Measurements from ENCODE around the gene SEMA3B.

SEMA3B gene

GRCh38 chr3:50324351-50325112 is 55.6 kb downstream of the SEMA3B start:
- H3K36me3 Mint-ChIP-seq, result no peaks in the 10 kb centered on the region
- no peaks in the 10 kb centered on the region for H3K27me3 Mint-ChIP-seq
- no peaks in the 10 kb centered on the region for H3K9me3 Mint-ChIP-seq (ENCODE audit: low read depth)
- peaks cover 33% of the 10 kb centered on the region for H3K4me1 Mint-ChIP-seq (ENCODE audit: low read depth)
- H3K27ac Mint-ChIP-seq, result peak overlapping the region; percentile 37
- H3K4me3 Mint-ChIP-seq, result peak overlapping the region; percentile 28

DNA sequence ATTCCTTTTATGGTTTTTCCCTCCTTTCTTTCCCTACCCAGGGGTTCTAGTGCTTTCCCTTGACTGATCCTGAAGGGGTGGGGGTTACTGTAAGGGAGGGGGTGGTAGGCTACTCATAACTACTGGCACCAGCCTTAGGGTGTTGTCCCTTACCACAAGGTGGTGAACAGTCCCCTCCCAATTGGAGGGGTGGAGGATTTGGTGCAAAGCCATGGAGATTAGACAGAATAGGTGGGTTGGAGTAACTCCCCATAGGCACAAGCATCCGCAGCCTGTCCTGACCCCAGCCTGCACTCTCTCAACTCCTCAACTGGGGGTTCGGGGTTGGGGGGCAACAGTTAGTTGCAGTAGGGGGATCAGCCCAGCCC is 56.1 kb downstream of the SEMA3B start:
- H3K4me1 Mint-ChIP-seq (ENCODE audit: low read depth), result peaks cover 29% of the 10 kb centered on the region
- H3K27me3 Mint-ChIP-seq, result no peaks in the 10 kb centered on the region
- H3K4me3 Mint-ChIP-seq, result no peak overlapping the region
- no peak overlapping the region for H3K27ac Mint-ChIP-seq
- H3K36me3 Mint-ChIP-seq, result no peaks in the 10 kb centered on the region
- no peaks in the 10 kb centered on the region for H3K9me3 Mint-ChIP-seq (ENCODE audit: low read depth)

- no peak overlapping the region for H3K27ac Mint-ChIP-seq
- H3K27me3 Mint-ChIP-seq, result no peaks in the 10 kb centered on the region
- peak overlapping the region; percentile 88 for H3K4me3 Mint-ChIP-seq
- H3K4me1 Mint-ChIP-seq (ENCODE audit: low read depth), result peaks cover 26% of the 10 kb centered on the region
- no peaks in the 10 kb centered on the region for H3K9me3 Mint-ChIP-seq (ENCODE audit: low read depth)
- no peaks in the 10 kb centered on the region for H3K36me3 Mint-ChIP-seq
These were observed 56.7 kb downstream of the SEMA3B start for GRCh38 chr3:50325497-50326181.

GRCh38 chr3:50326182-50326541 is 57.2 kb downstream of the SEMA3B start:
- no peaks in the 10 kb centered on the region for H3K27me3 Mint-ChIP-seq
- H3K4me1 Mint-ChIP-seq (ENCODE audit: low read depth), result peaks cover 25% of the 10 kb centered on the region
- no peak overlapping the region for H3K27ac Mint-ChIP-seq
- H3K4me3 Mint-ChIP-seq, result peak overlapping the region; percentile 88
- no peaks in the 10 kb centered on the region for H3K36me3 Mint-ChIP-seq
- H3K9me3 Mint-ChIP-seq (ENCODE audit: low read depth), result no peaks in the 10 kb centered on the region

DNA sequence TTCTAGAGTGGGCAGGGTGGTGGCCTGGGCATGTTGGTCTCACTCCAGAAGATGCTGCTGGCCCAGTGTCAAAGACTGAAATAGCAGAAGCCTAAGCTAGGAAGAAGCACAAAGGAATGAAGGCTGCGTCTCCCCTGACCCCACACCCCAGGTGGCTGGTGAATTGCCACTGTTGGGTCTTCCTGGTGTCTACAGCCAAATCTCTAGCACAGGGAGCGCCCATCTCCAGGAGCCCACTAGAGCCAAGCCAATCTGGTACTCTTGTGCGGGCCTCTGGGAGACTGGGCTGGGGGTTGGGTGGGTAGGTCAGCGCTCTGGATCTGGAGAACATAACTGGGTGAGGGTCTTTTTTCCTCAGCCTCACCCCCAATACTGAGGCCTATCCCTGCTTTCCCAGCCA is 58.2 kb downstream of the SEMA3B start:
- no peaks in the 10 kb centered on the region for H3K27me3 Mint-ChIP-seq
- H3K4me3 Mint-ChIP-seq, result peak overlapping the region; percentile 88
- H3K36me3 Mint-ChIP-seq, result no peaks in the 10 kb centered on the region
- no peaks in the 10 kb centered on the region for H3K9me3 Mint-ChIP-seq (ENCODE audit: low read depth)
- H3K4me1 Mint-ChIP-seq (ENCODE audit: low read depth), result peaks cover 25% of the 10 kb centered on the region
- H3K27ac Mint-ChIP-seq, result peak overlapping the region; percentile 58
